H9 (cell line): ENCODE results near the gene FAM200B. TPM values are rescaled to one million over a fixed set of nuclear protein-coding genes. Genes with fewer than 3 reads are reported as not detected.
A peak's percentile ranks its signal among the peaks of the same experiment; 100 is the strongest.

Experiments
- DNase-seq: peaks from one replicate; pipeline ENCODE4 v3.0.0-alpha.2; 2017
- H2AFZ ChIP-seq: one replicate; pipeline ENCODE4 v1.6.1; 2013; ENCODE audit warnings: mild to moderate bottlenecking, low read length, control low read depth, moderate library complexity
- H2AK5ac ChIP-seq: 2 replicates; pipeline ENCODE4 v1.6.1; 2013; ENCODE audit warnings: low read length, control low read depth, mixed read lengths; ENCODE audit not compliant: insufficient read length
- H2BK120ac ChIP-seq: one replicate; pipeline ENCODE4 v1.6.1; 2013; ENCODE audit warnings: low read depth, mild to moderate bottlenecking, low read length, control low read depth, inconsistent platforms; ENCODE audit not compliant: poor library complexity, severe bottlenecking
- H2BK12ac ChIP-seq: 2 replicates; pipeline ENCODE4 v1.6.1; 2013; ENCODE audit warnings: low read length, control low read depth, mixed read lengths, low read depth; ENCODE audit not compliant: insufficient read length
- H2BK15ac ChIP-seq: 2 replicates; pipeline ENCODE4 v1.6.1; 2013; ENCODE audit warnings: low read depth, low read length, control low read depth
- H2BK20ac ChIP-seq: one replicate; pipeline ENCODE4 v1.6.1; 2013; ENCODE audit warnings: low read depth, mild to moderate bottlenecking, low read length, control low read depth, inconsistent platforms; ENCODE audit not compliant: poor library complexity, severe bottlenecking
- H2BK5ac ChIP-seq: 2 replicates; pipeline ENCODE4 v1.6.1; 2013; ENCODE audit warnings: low read length, control low read depth, mixed read lengths; ENCODE audit not compliant: insufficient read length
- H3K14ac ChIP-seq: 2 replicates; pipeline ENCODE4 v1.6.1; 2013; ENCODE audit warnings: low read length, control low read depth; ENCODE audit not compliant: insufficient read depth
- H3K18ac ChIP-seq: 2 replicates; pipeline ENCODE4 v1.6.1; 2013; ENCODE audit warnings: low read depth, mild to moderate bottlenecking, mixed read lengths, low read length, control low read depth; ENCODE audit not compliant: insufficient read length
- H3K23ac ChIP-seq: 2 replicates; pipeline ENCODE4 v1.6.1; 2013; ENCODE audit warnings: low read length, control low read depth, mixed read lengths, low read depth; ENCODE audit not compliant: insufficient read length
- H3K23me2 ChIP-seq: 2 replicates; pipeline ENCODE4 v1.6.1; 2013; ENCODE audit warnings: low read depth, mild to moderate bottlenecking, mixed read lengths, low read length, control low read depth; ENCODE audit not compliant: insufficient read length, poor library complexity, severe bottlenecking
- H3K27ac ChIP-seq: 2 replicates; pipeline ENCODE4 v1.5.1; 2013; ENCODE audit warnings: low read length, control low read depth, mixed read lengths, low read depth; ENCODE audit not compliant: insufficient read length
- H3K27me3 ChIP-seq: 2 replicates; pipeline ENCODE4 v1.6.1; 2013; ENCODE audit warnings: low read length, control low read depth, inconsistent platforms; ENCODE audit not compliant: insufficient read depth
- H3K4ac ChIP-seq: 2 replicates; pipeline ENCODE4 v1.6.1; 2013; ENCODE audit warnings: low read depth, mild to moderate bottlenecking, control low read depth, inconsistent platforms, low read length, moderate library complexity
- H3K4me1 ChIP-seq: 2 replicates; pipeline ENCODE4 v1.6.1; 2013; ENCODE audit warnings: low read length, control low read depth, inconsistent platforms; ENCODE audit not compliant: insufficient read depth
- H3K4me2 ChIP-seq: 2 replicates; pipeline ENCODE4 v1.6.1; 2013; ENCODE audit warnings: low read length, control low read depth, mixed read lengths; ENCODE audit not compliant: insufficient read length, insufficient read depth
- H3K56ac ChIP-seq: 2 replicates; pipeline ENCODE4 v1.6.1; 2013; ENCODE audit warnings: low read depth, mild to moderate bottlenecking, mixed read lengths, low read length, control low read depth; ENCODE audit not compliant: insufficient read length
- H3K79me1 ChIP-seq: 2 replicates; pipeline ENCODE4 v1.6.1; 2013; ENCODE audit warnings: low read depth, mild to moderate bottlenecking, moderate library complexity, low read length, control low read depth, inconsistent platforms; ENCODE audit not compliant: insufficient read depth, poor library complexity, severe bottlenecking
- H3K79me2 ChIP-seq: 2 replicates; pipeline ENCODE4 v1.6.1; 2013; ENCODE audit warnings: low read length, control low read depth, inconsistent platforms; ENCODE audit not compliant: insufficient read depth
- H3K9ac ChIP-seq: 2 replicates; pipeline ENCODE4 v1.6.1; 2013; ENCODE audit warnings: low read length, control low read depth, mixed read lengths; ENCODE audit not compliant: insufficient read length; ENCODE audit errors: extremely low read depth
- H3K9me3 ChIP-seq: one replicate; pipeline ENCODE4 v1.6.1; 2013; ENCODE audit warnings: low read depth, low read length, inconsistent platforms; ENCODE audit not compliant: control insufficient read depth
- H3T11ph ChIP-seq: one replicate; pipeline ENCODE4 v1.6.1; 2013; ENCODE audit warnings: mild to moderate bottlenecking, low read length, control low read depth, inconsistent platforms
- H4K20me1 ChIP-seq: one replicate; pipeline ENCODE4 v1.6.1; 2013; ENCODE audit not compliant: control insufficient read depth, insufficient read length, insufficient read depth
- H4K5ac ChIP-seq: 2 replicates; pipeline ENCODE4 v1.6.1; 2013; ENCODE audit warnings: low read depth, mild to moderate bottlenecking, mixed read lengths, low read length, control low read depth; ENCODE audit not compliant: insufficient read length
- H4K8ac ChIP-seq: replicated peaks from 2 replicates; pipeline ENCODE4 v1.6.1; 2013; ENCODE audit warnings: low read length, control low read depth, mixed read lengths, low read depth; ENCODE audit not compliant: insufficient read length
- H4K91ac ChIP-seq: 2 replicates; pipeline ENCODE4 v1.6.1; 2013; ENCODE audit warnings: low read depth, mild to moderate bottlenecking, moderate library complexity, mixed read lengths, low read length, control low read depth; ENCODE audit not compliant: insufficient read length
- H3K27ac Mint-ChIP-seq, 3 experiments: 2 replicates in 2 of 3; 3 replicates in 1 of 3; pipeline ENCODE4 v1.8.0; 2020 to 2021; ENCODE audit warnings: mixed read lengths in 3 of 3, mild to moderate bottlenecking in 1 of 3, moderate library complexity in 1 of 3
- H3K27me3 Mint-ChIP-seq: 2 replicates; pipeline ENCODE4 v1.8.0; 2021; ENCODE audit warnings: low read depth, mild to moderate bottlenecking, moderate library complexity, mixed read lengths
- H3K36me3 Mint-ChIP-seq, 3 experiments: 2 replicates in 2 of 3; 3 replicates in 1 of 3; pipeline ENCODE4 v1.8.0; 2020 to 2021; ENCODE audit warnings: low read depth in 3 of 3, mixed read lengths in 3 of 3; ENCODE audit not compliant: insufficient read depth in 1 of 3
- H3K4me1 Mint-ChIP-seq, 2 experiments: 2 replicates each; pipeline ENCODE4 v1.8.0; 2020; ENCODE audit warnings: mixed read lengths in 2 of 2
- H3K4me3 Mint-ChIP-seq, 2 experiments: 2 replicates in 1 of 2; 3 replicates in 1 of 2; pipeline ENCODE4 v1.8.0; 2020 to 2021; ENCODE audit warnings: mild to moderate bottlenecking in 2 of 2, mixed read lengths in 2 of 2, moderate library complexity in 1 of 2
- H3K9me3 Mint-ChIP-seq, 2 experiments: 2 replicates in 1 of 2; 3 replicates in 1 of 2; pipeline ENCODE4 v1.8.0; 2020; ENCODE audit warnings: mild to moderate bottlenecking in 2 of 2, mixed read lengths in 2 of 2, moderate library complexity in 1 of 2
- CTCF ChIP-seq: fragments of 200-600 bp; sonication (generic); conservative IDR thresholded peaks from 3 replicates; pipeline ENCODE4 v1.8.0; 2021; ENCODE audit warnings: antibody characterized with exemption, mild to moderate bottlenecking
- WGBS: extraction: QIAGEN DNeasy Blood & Tissue Kit; methylation state at CpG from one replicate; pipeline ENCODE4 v1.1.7; 2013; ENCODE audit warnings: missing lambda C conversion rate, low lambda C conversion rate, mixed read lengths; ENCODE audit not compliant: insufficient read length; ENCODE audit errors: extremely low coverage; 5-methylcytosine and 5-hydroxymethylcytosine counted together
- total RNA-seq: library from RNA; stranded (reverse); gene quantifications from 2 replicates; pipeline ENCODE4 v1.2.1, GENCODE V29; 2021

The FAM200B gene
- total RNA-seq, 1 experiment from 2014 or later: 19.6 TPM

- Histone ChIP-seq H2BK12ac (no peak overlapping the region), H4K8ac (no peak overlapping the region)
Measured at GRCh38 chr4:15717657-15718416, 36.2 kb downstream of the FAM200B start.

More at GRCh38 chr4:15717657-15718416, 36.2 kb downstream of the FAM200B start:
- Histone ChIP-seq H2BK5ac (no peak overlapping the region), H4K5ac (no peak overlapping the region), H2BK15ac (no peak overlapping the region), H4K91ac (no peak overlapping the region), H3K79me2 (no peaks in the 10 kb centered on the region), H2BK120ac (no peak overlapping the region), H3K23me2 (no peaks in the 10 kb centered on the region), H3T11ph (no peak overlapping the region), H3K18ac (no peak overlapping the region), H2AK5ac (no peak overlapping the region), H2BK20ac (no peak overlapping the region), H3K27me3 (no peaks in the 10 kb centered on the region), H3K4me1 (no peaks in the 10 kb centered on the region), H3K23ac (no peak overlapping the region), H3K4ac (no peak overlapping the region), H3K4me2 (no peak overlapping the region), H3K56ac (no peak overlapping the region), H4K20me1 (no peaks in the 10 kb centered on the region), H3K9me3 (no peaks in the 10 kb centered on the region), H3K9ac (peak overlapping the region; percentile 21), H2AFZ (no peak overlapping the region), H3K27ac (no peak overlapping the region), H3K79me1 (no peaks in the 10 kb centered on the region), H3K14ac (no peak overlapping the region)
- no CpG with 5 or more reads among the region's 3 CpGs for WGBS
- H3K36me3 Mint-ChIP-seq: no peaks in the 10 kb centered on the region
- no peak overlapping the region for H3K27ac Mint-ChIP-seq
- no peak overlapping the region for H3K4me3 Mint-ChIP-seq
- H3K9me3 Mint-ChIP-seq: no peaks in the 10 kb centered on the region
- H3K27me3 Mint-ChIP-seq: no peaks in the 10 kb centered on the region
- no peak for DNase-seq
- peaks cover 4 to 12% of the 10 kb centered on the region in 2 experiments for H3K4me1 Mint-ChIP-seq
- TF ChIP-seq CTCF: no peak
